GM12864 (cell line): ENCODE results near the gene POMGNT2.
A peak's percentile ranks its signal among the peaks of the same experiment; 100 is the strongest.

Source experiments
- DNase-seq: peaks from one replicate; pipeline ENCODE4 v3.0.0-alpha.2; 2011; ENCODE audit warnings: low read depth
- H3K4me3 ChIP-seq: 2 replicates; pipeline ENCODE4 v1.5.1; 2011; ENCODE audit warnings: mild to moderate bottlenecking, low read depth, low read length, control low read depth
- TF ChIP-seq, protein P1 (sequence below): IDR thresholded peaks from 2 replicates; pipeline ENCODE4 v1.5.1; 2011; ENCODE audit warnings: low read depth, mild to moderate bottlenecking, moderate library complexity, low read length, control low read depth, inconsistent platforms; ENCODE audit errors: missing control alignments

POMGNT2 gene

DNA sequence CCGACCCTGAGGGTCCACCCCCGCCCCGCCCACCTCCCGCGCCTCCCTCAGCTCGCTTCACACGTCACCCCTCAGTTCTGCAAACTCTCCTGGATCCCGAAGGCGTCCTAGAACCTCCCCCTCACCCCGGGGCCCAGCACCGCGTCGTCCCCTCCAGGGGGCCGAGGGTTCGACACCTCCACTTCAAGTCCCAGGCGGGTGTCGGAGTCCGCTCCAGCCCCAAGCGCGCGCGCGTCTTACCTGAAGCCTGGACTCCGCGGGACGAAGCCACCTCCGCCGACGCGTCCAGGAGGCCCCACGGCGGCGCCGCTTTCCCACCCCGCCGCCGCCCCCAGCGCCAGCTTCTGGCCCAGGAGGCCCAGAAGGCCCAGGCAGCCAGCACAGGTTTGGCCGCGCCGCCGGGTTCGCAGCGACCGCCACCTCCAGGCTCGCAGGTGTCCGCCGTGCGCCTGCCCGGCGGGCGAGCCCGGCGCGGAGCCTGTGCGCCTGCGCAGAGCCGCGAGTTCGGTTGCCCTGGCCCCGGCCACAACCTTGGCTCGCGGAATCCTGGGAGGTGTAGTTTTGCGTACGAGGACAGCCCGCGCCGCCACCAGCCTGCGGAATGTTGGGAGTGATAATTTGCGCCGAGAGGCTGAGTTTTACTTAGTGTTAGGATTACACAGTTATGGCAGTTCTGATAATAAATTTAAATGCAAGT, at the start of gene POMGNT2:
Gene POMGNT2, minus strand, starts transcription at position 484 of the 697 bp plus-strand sequence. CDS start 24,648 bp downstream, outside the sequence.
- peak within 1 kb of the TSS; percentile 43 for H3K4me3 ChIP-seq
- DNase-seq: no peak
- TF ChIP-seq, protein P1, sequence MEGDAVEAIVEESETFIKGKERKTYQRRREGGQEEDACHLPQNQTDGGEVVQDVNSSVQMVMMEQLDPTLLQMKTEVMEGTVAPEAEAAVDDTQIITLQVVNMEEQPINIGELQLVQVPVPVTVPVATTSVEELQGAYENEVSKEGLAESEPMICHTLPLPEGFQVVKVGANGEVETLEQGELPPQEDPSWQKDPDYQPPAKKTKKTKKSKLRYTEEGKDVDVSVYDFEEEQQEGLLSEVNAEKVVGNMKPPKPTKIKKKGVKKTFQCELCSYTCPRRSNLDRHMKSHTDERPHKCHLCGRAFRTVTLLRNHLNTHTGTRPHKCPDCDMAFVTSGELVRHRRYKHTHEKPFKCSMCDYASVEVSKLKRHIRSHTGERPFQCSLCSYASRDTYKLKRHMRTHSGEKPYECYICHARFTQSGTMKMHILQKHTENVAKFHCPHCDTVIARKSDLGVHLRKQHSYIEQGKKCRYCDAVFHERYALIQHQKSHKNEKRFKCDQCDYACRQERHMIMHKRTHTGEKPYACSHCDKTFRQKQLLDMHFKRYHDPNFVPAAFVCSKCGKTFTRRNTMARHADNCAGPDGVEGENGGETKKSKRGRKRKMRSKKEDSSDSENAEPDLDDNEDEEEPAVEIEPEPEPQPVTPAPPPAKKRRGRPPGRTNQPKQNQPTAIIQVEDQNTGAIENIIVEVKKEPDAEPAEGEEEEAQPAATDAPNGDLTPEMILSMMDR: no peak

DNA sequence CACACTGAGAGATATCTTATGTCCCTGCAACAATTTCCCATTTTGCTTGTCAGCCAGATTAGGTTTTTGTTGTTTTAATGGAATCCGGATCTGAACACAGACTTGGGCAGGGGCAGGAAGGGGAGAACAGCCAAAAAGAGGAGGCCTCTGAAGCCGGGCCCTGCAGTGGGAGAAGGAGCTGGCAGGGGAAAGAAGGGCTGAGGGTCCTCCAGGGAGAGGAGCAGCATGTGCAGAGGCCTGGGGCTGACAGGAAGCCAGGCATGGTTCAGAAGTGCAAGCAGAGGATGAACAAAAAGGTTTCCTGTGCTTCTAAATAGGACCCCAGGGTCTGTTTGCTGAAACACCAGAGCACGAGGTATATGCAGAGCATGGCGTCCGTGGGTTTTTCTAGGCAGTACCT, 49.1 kb upstream of the POMGNT2 start:
- H3K4me3 ChIP-seq: no peak overlapping the region
- DNase-seq: no peak
- TF ChIP-seq, protein P1: no peak

DNA sequence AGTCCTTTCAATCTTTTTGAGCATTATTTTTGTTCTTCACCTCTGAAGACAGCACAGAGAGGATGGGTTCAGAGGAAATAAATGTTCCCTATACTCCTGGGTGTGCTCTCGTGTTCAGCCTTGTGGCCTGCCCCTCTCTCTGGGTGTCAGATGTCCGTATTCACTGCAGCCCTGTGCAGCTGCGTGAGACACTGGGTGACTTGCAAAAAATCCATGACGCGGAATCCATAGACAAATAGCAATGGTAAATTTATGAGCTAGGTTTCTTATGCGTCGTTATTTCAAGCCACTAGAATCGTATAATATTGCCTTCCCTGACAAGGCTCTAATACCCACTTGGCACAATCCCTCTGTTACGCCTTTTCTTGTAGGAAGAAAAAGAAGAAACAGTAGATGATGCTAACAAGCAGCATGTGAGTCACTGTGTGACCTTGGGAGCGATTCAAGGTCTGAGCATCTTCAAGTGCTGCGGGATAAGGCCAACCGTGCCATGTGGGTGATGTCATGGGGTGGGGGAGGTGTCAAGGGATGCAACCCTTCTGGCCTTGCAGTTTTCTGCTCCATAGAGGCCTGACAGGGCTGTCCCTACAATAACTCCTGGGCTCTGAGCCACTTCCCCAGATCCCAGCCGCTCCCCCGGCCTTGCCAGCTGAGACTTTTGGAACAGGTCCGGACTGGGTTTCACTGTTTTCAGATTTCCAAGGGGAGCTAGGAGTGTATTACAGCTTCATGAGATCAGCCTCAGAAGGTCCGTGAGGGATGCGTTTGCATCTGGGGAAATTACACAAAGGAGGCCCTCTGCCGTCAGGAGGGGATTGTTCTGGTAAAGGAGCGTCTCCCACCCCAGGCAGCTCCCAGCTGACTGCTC, 47.6 kb upstream of the POMGNT2 start:
- DNase-seq: no peak
- H3K4me3 ChIP-seq: no peak overlapping the region
- TF ChIP-seq, protein P1: no peak

DNA sequence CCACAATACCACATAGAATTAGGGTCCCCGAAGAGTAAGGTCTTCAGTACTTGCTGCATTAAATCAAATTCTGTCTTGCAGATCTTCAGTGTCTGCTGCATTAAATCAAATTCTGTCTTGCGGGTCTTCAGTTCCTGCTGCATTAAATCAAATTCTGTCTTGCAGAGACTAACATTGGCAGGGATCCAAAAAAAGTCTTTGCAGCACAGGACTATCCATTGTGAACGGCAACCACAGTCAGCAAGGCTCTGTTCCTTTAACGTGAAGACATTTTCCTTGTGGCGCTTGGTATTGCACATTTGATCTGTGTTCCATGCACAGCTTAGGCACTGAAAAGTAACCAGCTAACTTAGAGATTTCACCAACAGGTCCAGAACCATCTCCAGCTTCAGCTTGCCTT, 46.8 kb upstream of the POMGNT2 start:
- TF ChIP-seq, protein P1: no peak
- H3K4me3 ChIP-seq: no peak overlapping the region
- no peak for DNase-seq

DNA sequence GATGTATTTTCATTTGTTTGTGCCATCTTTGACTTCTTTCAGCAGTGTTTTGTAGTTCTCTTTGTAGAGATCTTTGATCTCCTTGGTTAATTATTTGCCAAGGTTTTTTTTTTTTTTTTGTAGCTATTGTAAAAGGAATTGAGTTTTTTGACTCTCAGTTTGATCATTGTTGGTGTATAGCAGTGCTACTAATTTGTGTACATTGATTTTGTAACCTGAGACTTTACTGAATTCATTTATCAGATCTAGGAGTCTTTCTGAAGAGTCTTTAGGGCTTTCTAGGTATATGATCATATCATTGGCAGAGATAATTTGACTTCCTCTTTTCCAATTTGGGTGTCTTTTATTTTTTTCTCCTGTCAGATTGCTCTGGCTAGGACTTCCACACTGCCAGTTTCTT, 42.2 kb upstream of the POMGNT2 start:
- TF ChIP-seq, protein P1: no peak
- H3K4me3 ChIP-seq: no peak overlapping the region
- DNase-seq: no peak

DNA sequence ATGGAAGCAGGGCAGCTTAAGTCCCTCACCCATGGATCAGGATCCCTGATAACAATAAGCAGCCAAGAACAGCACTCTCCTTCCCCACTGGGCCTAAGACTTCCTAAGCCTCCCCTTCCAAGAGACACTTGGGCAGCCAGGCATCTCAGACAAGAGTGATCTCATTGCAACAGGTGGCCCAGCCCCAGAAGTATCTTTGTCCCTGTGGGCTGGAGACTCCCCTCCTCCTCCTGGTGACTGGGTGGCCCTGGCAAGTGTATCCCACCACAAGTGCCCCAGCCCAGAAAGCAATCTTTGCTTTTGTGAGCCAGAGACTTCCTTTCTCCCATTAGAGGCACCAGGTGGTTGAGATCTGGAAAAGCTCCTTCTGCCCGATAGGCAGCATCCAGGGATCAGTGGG, 40.7 kb upstream of the POMGNT2 start:
- TF ChIP-seq, protein P1: no peak
- DNase-seq: no peak
- no peak overlapping the region for H3K4me3 ChIP-seq
